Measurements from ENCODE around the gene SSR4.
"Not testable (repeated sequence)": the region's sequence is repeated elsewhere in the genome, so short reads cannot be mapped to it uniquely, and the experiment has no call there.

The SSR4 gene

DNA sequence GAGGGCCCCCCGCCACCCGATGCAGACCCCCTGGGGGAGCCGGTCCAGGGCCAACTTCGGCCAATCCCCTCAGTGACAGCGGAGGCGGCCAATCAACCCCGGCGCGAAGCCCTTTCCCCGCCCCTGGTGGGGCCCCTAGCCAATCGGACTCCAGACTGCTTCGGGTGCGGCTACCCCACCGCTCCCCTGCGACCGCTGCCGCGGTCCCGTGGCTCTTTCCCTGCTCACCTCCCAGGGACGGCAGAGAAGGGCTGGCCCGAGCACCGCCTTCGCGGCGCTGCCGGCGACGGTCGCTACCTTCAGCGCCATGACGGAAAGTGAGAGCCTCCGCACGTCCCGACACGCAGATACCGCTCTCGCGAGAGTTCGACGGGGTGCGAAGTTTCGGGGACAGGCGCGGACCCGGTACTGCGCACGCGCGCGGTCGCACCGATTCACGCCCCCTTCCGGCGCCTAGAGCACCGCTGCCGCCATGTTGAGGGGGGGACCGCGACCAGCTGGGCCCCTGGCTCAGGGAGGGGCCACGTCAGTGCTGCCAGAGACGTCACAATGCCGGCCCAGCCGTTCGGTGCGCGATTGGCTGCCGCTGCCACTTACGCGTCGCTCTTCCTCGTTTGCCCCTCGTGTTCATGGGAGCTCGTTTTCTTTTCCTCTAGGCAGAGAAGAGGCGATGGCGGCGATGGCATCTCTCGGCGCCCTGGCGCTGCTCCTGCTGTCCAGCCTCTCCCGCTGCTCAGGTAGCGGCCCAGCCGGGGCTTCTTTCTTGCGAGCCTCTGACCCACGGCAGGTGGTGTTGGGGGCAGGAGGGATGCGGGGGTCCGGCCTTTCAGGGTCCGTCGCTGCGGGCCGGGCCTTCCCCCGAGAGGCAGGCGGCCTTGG is at the start of gene SSR4, which contains the start of gene IDH3G:
SSR4 (plus strand) TSS at position 651 of the 879 bp plus-strand sequence; CDS start at position 671, 20 bp downstream.
IDH3G (minus strand) TSS at position 358 of the 879 bp plus-strand sequence; CDS start at position 309, 49 bp downstream.
- peak; percentile 95 for DNase-seq

DNA sequence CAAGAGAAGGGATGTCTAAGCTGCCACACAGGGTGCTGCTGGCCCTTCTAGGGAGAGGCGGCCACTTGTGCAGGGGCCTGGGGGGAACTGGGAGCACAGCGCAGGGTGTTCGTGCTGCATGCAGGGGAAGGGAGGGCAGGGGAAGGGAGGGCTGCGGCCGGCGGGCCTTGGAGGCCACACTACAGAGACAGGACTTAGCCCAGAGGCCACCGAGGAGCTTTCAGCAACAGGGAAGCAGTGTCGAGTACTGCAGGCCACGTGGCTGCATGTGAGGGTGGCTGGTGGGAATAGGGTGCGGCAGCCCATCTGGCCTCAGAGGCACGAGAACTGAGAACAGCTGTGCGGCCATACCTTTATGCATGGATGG is 49.4 kb upstream of the SSR4 start:
- DNase-seq = not testable (repeated sequence)

DNA sequence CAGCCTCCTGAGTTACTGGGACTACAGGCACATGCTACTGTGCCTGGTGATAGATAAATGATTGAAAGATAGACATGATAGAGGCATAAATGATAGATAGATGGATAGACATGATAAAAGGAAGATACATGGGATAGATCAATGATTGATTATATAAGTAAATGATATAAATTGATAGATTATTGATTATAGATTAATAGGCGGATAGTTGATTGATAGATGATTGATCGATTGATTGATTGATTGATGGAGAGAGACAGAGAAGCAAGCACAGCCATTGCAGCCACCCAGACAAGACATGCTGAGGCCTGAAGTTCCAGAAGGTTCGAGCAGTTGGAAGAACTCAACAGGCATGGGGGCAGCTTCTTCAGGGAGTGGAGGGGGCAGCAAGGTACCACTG is 48.1 kb upstream of the SSR4 start:
- DNase-seq = no peak

DNA sequence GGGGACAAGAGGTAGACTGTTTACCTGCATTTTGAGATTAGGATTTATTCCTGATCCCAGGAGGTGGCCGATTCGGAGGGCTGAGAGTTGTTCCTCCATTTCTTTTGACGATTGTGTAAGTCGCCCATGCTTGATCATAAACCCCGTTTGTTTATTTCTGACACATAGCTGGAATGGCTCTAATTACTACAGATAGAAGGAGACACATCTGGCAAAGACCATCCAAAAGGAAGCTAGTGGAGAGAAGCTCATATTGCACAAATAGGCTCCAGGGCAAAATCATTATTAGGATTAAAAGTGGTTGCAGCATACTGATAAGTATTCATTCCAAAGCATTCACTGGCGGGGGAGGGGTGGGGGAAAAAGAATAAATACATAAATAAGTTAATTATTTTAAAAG is 47.5 kb upstream of the SSR4 start:
- DNase-seq = not testable (repeated sequence)

DNA sequence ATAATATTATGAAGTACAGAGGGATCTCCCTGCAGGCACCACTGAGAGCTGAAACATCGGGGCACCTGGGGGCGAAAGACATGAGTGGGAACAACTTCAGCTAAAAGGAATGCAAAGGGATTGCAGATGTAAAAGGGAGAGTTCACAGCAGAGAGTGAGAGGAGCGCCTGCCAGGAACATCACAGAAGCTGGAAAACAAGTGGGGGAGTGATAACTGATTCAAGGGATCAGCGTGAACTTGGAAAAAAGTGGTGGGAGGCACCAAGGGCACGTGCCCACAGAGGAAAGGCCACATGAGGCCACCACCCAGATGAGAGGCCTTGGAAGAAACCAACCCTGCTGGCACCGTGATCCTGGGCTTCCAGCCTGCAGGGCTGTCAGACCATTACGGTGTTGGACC is 45.5 kb upstream of the SSR4 start:
- DNase-seq = not testable (repeated sequence)

DNA sequence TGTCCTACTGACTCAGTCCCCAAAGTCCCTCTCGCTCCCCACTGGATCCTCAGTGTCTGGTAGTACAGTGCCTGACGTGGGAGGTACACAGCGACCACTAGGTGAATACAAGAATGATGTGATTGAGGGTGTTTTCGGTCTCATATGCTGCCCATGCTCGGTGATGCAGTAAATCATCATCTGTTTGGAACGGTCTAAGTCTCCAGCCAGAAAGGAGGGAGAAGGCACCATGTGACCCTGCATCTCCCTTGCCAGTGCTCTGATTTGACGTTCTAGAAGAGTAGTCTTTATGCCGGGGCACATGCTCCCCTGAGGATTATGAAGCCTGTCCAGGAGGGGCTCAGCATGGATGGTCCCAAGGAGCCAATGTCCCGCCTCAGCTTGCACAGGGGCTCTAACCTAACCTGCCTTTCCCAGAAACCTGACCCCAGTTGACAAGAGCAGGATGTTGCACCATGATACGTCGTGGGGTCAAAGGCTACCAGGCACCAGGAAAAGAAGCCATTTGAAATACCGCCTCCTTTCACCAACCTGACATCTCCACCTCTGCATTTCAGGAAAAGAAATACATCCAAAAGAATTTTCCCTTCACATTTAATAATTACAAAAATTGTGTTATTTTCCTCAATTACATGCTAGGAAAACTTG is 44.2 kb upstream of the SSR4 start:
- DNase-seq = no peak

DNA sequence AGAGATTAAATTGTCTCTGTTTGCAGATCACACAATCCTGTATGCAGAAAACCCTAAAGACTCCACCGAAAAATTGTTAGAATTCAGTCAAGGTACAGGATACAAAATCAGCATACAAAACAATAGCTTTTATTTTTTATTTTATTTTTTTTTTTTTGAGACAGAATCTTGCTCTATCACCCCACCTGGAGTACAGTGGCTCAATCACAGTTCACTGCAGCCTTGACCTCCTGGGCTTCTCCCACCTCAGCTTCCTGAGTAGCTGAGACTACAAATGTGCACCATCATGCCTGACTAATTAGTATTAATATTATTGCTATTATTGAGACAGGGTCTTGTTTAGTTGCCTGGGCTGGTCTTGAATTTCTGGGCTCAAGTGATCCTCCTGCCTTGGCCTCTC is 39.3 kb upstream of the SSR4 start:
- DNase-seq = no peak

DNA sequence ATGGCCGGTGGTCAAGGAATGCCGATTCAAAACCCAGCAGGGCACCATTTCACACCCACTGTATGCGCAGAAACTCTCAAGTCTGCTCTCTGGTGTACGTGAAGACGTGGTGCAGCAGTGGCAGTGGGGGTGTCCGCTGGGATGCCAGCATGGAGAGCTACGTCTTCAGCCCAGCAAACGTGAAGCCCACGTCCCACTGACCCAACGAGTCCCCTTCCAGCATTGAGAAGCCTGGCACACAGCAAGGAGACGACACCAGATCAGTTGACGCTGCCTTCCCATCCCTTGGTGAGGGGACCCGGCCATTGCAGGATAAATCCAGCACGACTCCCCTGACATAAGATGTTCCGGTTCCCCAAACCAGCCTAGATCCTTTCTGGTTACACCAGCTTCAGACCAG is 32.6 kb upstream of the SSR4 start:
- DNase-seq = no peak

DNA sequence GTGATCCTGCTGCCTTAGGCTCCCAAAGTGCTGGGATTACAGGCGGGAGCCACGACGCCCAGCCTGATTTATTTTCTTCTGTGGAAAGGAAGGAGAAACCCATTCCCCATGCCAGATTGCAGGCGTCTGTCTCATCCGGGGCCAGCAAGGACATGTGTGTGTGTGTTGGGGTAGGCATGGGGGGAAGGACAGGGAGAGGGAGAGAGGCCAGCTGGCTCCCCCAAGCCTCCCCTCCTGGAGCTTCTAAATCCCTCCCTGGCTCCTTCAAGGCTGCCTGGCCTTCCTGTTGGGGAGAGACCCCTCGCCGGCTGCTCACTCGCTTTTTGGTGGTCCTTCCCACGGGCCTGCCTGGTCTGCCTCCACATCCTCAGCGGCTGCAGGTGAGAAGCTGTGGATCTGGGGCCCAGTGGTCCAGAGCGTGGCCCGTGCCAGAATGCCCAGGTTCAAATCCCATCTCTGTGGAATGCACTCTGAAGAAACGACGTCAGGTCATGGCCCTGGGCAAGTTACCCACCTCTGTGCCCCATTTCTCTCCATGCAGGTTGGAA is 31.8 kb upstream of the SSR4 start:
- DNase-seq = no peak

DNA sequence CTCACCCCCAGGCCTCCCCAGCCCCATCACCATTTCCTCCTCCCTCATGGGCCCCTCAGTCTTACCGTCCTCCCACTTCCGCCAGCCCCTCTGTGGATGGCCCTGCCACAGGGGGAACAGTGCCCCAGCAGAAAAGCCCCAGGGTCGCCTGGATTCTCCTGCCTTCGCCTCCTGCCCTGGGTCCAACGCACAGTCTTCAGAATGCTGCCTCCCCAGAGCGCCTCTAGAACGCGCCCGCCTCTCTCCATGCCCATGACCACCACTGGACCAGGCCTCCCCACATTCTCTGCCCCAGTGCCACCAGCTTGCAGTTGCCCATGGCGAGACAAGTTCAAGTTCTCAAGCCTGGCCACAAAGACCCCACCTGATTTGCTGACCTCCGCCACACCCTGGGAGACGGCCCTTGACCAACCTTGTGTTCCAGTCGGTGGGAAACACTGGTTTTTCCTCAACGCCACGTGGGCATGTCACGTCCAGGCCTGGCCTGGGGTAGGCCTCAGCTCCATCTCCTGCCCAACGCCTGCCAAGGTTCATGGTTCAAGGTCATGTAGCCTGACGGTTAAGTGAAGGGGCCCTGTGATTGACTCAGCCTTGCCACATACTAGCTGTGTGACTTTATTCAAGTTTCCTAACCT is 31.1 kb upstream of the SSR4 start:
- no peak for DNase-seq

DNA sequence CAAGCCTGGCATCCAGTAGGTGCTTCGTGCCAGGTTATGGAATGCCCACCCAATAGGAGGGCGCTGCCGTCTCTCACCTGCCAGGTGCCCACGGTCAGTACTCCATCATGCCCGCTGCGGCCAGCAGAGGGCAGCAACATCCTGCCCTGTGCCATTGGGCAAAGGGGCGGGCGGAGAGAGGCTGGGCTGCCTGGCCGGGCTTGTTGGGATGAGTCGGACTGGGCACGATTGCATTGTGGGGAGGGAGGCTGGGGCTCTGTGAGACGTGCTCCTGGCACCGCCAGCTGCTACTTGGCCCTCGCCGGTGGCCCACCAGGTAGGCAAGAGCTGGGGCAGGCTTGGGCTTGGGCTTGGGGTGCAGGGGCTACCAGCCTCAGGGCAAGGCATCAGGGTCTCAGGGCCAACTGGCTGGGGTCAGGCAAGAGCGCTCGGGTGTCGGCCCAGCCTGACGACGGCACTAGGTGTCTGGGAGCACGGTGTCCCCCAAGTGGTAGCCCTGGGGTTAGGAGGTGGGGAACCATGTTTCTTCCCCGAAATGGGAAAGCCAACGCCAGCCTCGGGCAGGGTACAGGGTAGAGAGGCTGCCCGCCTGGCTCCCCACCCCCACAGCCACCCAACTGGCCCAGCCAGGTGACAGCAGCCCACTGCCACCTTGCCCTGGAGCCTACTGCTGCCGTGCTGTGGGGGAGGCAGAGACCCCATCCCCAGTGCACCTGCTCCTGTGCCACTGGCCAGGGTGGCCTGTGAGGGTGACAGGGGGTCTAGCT is 30.3 kb upstream of the SSR4 start, which contains the start of gene PLXNB3:
PLXNB3 (plus strand) TSS at position 261 of the 767 bp plus-strand sequence. CDS start 1,287 bp downstream, outside the sequence.
- peak; percentile 69 for DNase-seq

DNA sequence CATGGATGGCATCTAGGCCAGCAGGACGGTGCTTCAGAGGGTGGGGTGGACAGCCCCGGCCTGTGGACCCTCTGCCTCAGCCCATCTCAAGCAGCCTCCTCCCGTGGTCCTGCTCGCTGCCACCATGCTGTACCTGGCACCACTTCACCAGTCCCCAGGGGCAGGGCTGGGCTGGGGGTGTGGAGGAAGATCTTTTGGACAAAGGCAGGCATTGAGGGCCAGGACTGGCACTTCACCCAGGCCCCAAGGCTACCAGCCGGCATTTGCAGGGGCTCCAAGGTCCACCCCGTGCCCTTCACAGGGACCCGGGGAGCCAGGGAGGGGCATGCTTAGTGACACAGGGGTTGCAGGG is 29.7 kb upstream of the SSR4 start:
- no peak for DNase-seq

DNA sequence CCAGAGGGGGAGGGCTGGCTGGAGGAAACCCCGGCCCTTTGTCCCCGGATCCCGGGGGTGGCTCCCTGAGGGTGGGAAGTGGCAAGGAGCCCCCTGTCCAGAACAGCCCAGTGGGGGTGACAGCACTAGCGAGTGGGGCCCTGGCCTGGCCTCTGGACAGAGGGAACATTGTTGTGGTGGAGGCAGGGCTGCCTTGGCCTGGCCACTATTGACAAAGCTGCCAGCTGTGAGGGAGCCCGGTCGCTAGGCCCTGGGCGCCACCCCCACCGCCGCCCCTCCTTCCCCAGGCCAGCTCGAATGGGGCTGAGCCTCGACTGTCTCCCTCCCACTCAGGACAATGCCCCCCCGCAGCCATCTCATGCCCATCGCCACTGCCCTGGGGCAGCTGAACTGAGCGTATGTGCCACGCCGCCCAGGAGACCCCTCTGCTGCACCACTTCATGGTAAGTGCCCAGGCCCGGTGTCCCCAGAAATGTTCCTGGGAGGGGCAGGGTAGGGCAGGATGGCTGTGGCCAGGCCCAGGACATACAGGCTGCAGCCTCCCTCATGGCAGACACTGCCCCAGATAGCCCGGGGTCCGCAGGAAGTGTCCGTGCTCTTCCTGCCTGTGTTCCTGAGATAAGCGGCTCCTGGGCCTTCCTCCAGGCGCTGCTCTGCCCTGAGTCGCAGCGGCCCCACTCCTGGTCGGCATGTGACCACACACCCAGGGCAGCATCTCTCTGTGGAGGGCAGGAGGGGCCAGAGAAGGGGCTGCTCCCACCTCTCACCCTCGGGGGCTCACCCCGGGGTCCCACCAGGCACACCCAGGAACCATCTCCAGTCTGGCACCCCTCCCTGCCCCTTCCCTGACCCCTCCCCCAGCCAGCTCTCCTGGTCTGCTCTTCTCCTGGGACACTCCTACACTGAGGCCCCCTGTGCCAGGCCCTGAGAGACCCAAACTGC is 29.1 kb upstream of the SSR4 start:
- DNase-seq = no peak

DNA sequence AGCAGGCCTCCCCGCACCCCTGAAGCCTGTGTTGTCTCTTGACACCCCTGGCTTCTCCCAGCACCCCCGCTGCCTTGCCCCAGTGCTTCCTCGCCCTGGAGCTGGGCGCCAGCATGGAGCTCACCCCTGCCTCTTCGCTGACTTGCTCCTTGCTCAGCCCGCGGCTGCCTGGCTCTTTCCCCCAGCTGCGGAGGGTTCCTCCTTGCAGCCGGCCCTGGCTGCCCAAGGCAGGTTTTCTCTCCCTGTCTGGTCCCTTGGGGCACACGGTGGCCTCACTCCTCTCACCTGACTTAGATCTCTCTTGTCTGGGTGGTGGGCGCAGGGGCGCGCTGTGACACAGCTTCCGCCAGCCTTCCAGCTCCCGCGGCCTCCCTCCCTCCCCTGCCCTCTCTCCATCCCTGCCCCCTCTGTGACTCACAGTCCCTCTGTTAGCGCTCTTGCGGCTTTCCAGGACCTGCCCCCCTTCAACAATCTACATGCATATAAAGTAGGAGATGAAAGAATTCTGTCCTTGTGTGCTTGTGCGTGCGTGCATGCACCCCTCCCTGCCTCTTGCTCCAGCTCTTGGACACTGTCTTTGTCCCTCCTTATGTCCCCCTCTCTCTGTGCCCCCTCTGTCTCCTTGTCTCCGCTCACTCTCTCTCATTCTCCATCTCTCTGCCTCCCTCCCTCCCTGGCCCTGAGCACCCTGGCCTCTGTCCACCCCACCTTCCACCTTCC is 28.2 kb upstream of the SSR4 start:
- DNase-seq = no peak

DNA sequence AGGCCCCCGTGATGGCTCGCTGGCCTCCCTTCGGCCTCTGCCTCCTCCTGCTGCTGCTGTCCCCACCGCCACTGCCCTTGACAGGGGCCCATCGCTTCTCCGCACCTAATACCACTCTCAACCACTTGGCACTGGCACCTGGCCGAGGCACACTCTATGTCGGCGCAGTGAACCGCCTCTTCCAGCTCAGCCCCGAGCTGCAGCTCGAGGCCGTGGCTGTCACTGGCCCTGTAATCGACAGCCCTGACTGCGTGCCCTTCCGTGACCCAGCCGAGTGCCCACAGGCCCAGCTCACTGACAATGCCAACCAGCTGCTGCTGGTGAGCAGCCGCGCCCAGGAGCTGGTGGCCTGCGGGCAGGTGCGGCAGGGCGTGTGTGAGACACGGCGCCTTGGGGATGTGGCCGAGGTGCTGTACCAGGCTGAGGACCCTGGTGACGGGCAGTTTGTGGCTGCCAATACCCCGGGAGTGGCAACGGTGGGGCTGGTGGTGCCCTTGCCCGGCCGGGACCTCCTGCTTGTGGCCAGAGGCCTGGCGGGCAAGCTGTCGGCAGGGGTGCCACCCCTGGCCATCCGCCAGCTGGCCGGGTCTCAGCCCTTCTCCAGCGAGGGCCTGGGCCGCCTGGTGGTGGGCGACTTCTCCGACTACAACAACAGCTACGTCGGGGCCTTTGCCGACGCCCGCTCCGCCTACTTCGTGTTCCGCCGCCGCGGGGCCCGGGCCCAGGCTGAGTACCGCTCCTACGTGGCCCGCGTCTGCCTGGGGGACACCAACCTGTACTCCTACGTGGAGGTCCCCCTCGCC is 27.4 kb upstream of the SSR4 start:
- no peak for DNase-seq

DNA sequence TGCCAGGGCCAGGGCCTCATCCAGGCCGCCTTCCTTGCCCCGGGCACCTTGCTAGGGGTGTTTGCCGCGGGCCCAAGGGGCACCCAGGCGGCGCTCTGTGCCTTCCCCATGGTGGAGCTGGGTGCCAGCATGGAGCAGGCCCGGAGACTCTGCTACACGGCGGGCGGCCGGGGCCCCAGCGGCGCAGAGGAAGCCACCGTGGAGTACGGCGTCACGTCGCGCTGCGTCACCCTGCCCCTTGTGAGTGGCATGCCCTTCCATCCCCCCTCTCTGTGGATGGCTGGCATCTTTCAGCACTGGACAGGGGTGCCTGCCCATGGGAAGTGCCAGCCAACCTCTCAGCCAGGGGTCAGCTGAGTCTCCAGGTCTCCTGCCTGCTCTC is 26.8 kb upstream of the SSR4 start:
- peak; percentile 12 for DNase-seq

DNA sequence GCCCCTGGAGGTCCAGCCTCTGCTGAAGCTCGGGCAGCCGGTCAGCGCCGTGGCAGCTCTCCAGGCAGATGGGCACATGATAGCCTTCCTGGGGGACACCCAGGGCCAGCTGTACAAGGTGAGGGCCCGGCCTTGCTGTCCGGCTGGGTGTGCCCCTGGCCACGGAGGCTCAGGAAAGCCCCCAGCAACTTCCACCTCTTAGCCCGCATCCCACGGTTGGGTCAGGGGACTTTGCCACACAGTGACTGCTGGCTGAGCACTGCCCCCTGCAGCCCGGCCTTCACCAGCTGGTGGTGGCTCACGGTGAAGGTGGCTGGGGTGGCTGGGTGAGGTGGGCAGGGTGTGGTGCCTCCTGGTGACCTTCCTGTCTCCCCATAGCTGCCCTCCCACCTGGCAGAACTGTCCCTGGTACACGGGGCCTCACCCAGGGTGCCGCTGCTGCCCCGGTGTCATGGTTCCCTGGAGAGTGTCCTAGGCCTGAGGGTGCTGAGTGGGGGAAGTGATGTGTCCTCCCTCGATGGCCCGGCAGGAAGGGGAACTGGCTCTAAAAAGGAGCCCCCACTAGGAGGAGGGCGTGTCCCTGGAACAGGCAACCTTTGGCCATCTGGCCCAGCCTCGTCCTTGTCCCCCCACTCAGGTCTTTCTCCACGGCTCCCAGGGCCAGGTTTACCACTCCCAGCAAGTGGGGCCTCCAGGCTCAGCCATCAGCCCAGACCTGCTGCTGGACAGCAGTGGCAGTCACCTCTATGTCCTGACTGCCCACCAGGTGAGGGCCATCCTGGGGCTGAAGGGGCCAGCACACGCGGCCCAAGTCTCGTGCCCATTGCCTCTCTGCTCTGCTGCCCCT is 25.9 kb upstream of the SSR4 start:
- peak; percentile 12 for DNase-seq

DNA sequence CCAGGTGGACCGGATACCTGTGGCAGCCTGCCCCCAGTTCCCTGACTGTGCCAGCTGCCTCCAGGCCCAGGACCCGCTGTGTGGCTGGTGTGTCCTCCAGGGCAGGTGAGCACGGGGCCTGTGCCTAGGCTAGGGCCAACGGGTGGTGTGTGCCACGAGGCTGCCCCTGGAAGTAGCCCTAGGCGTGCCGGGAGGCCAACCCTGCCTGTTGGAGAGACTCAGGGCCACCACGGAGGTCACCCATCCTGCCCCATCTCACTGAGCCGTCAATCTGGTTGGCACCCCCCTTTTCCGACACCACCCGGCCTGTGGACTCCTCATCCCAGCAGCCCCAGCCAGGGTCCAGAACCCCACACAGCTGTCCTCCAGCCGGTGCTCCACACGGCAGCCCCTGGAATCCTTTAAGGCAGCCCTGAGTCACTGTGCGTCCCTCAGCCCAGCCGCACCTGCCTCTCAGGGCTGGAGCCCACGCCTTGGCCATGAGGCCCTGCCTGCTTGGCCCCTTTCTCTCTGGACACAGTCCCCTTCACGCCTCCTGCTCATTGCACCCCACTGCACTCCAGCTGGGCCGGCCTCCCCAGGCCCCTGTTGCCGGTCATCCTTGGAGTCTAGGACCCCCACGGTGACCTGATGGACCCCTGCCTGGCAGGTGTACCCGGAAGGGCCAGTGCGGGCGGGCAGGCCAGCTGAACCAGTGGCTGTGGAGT is 25.2 kb upstream of the SSR4 start:
- no peak for DNase-seq

Data from right hindlimb (tissue), 1 donor.